GM12878 (cell line): Measurements from ENCODE around the gene TP53TG3D. TPM values are rescaled to one million over a fixed set of nuclear protein-coding genes. Genes with fewer than 3 reads are reported as not detected.
"Not testable (repeated sequence)": the region's sequence is repeated elsewhere in the genome, so short reads cannot be mapped to it uniquely, and the experiment has no call there.

Experiments
- ATAC-seq: fragments of 200-7000 bp; cut with Tn5 transposase; 3 replicates; pipeline ENCODE4 v1.9.1; 2020; ENCODE audit warnings: mild to moderate bottlenecking, moderate library complexity
- BruUV-seq: library from RNA; stranded (reverse); fragments of 400-500 nt; replicated peaks from 2 replicates; lab custom pipeline; 2021; lab: Mats Ljungman, UMichigan
- CTCF ChIA-PET: fragments of 300-600 bp; sonication (Branson Sonifier 250); formaldehyde crosslinking; extraction: SDS; loops from one replicate; lab custom pipeline; 2021; ENCODE audit warnings: inconsistent platforms; lab: Yijun Ruan, JAX
- POLR2A ChIA-PET: fragments of 350-600 bp; formaldehyde crosslinking; extraction: SDS; loops from one replicate; lab custom pipeline; 2021; ENCODE audit warnings: inconsistent platforms; lab: Charles Lee
- RAD21 ChIA-PET: fragments of 300-600 bp; sonication (Branson Sonifier 250); formaldehyde crosslinking; loops from one replicate; lab custom pipeline; 2023; ENCODE audit warnings: antibody characterized with exemption; ENCODE audit not compliant: unreplicated experiment; lab: Charles Lee
- SMC1A ChIA-PET: fragments of 300-600 bp; sonication (Branson Sonifier 250); formaldehyde crosslinking; loops from one replicate; lab custom pipeline; 2023; ENCODE audit not compliant: unreplicated experiment, uncharacterized antibody; lab: Charles Lee
- DNase-seq: peaks from one replicate; pipeline ENCODE4 v3.0.0-alpha.2; 2011; ENCODE audit warnings: low read depth, low spot score
- FAIRE-seq: peaks from 3 replicates; lab custom pipeline; 2011; peaks lifted over from hg19 to GRCh38; lab: Jason Lieb, UNC
- H2AFZ ChIP-seq: 2 replicates; pipeline ENCODE4 v1.6.0; 2011; ENCODE audit warnings: low read depth, low read length, control low read depth; ENCODE audit not compliant: control insufficient read depth
- H3K27ac ChIP-seq: 2 replicates; pipeline ENCODE4 v1.5.1; 2011; ENCODE audit warnings: control low read depth; ENCODE audit not compliant: control insufficient read depth, insufficient read depth
- H3K27me3 ChIP-seq, 2 experiments: replicated peaks in 1 of 2; 2 replicates each; pipeline versions ENCODE4 v1.6.0 to v1.6.1; 2011; ENCODE audit warnings: low read length in 1 of 2; ENCODE audit not compliant: control insufficient read depth in 2 of 2, insufficient read depth in 2 of 2
- H3K36me3 ChIP-seq, 2 experiments: 2 replicates each; pipeline ENCODE4 v1.5.1; 2011; ENCODE audit warnings: low read length in 1 of 2; ENCODE audit not compliant: control insufficient read depth in 2 of 2, insufficient read depth in 2 of 2
- H3K4me1 ChIP-seq: 2 replicates; pipeline ENCODE4 v1.6.1; 2011; ENCODE audit warnings: mild to moderate bottlenecking, low read length, moderate library complexity, mixed read lengths; ENCODE audit not compliant: control insufficient read depth, insufficient read depth
- H3K4me2 ChIP-seq: 2 replicates; pipeline ENCODE4 v1.6.0; 2011; ENCODE audit warnings: control low read depth; ENCODE audit not compliant: control insufficient read depth, insufficient read depth
- H3K4me3 ChIP-seq: fragments of 200-600 bp; sonication (generic); 2 replicates; pipeline ENCODE4 v1.5.1; 2016
- H3K79me2 ChIP-seq: 2 replicates; pipeline ENCODE4 v1.6.0; 2011; ENCODE audit warnings: low read length; ENCODE audit not compliant: control insufficient read depth, insufficient read depth
- H3K9ac ChIP-seq: 2 replicates; pipeline ENCODE4 v1.8.0; 2011; ENCODE audit warnings: low read length, control low read depth, mixed read lengths; ENCODE audit not compliant: control insufficient read depth, insufficient read depth
- H3K9me3 ChIP-seq: replicated peaks from 3 replicates; pipeline ENCODE4 v1.5.1; 2011; ENCODE audit warnings: mild to moderate bottlenecking, low read length; ENCODE audit not compliant: control insufficient read depth, insufficient read depth
- H4K20me1 ChIP-seq: 2 replicates; pipeline ENCODE4 v1.6.0; 2011; ENCODE audit not compliant: control insufficient read depth, insufficient read depth
- WGBS: methylation state at CpG from one replicate; pipeline ENCODE4 v1.1.6; 2016; ENCODE audit warnings: low lambda C conversion rate; ENCODE audit not compliant: insufficient replicate concordance, insufficient coverage; ENCODE audit errors: missing lambda C conversion rate; 5-methylcytosine and 5-hydroxymethylcytosine counted together
- in situ Hi-C: fragments of 300-500 bp; cut with MboI; formaldehyde crosslinking; loops from 9 replicates; pipeline ENCODE4 v1.14.3; 2018; ENCODE audit warnings: mixed read lengths
- intact Hi-C: fragments of 100-400 bp; cut with micrococcal nuclease; formaldehyde crosslinking; loops from one replicate; pipeline ENCODE4 v1.14.2; 2022; ENCODE audit not compliant: unreplicated experiment
- polyA plus RNA-seq, 11 experiments: library from polyadenylated mRNA; depleted of rRNA in 4 of 11; unstranded in 6 of 11; stranded (reverse) in 5 of 11; fragments of >200 nt; fragmentation: Nextera tagmentation in 4 of 11; fragmentation: Illumina TruSeq in 1 of 11; extraction: Ambion mirVana in 4 of 11; extraction: Trizol in 1 of 11; gene quantifications; 1 replicate in 1 of 11; 2 replicates in 10 of 11; pipeline versions ENCODE4 v1.2.1 to v1.2.3, GENCODE V29; 2011 to 2016; ENCODE audit warnings: inconsistent platforms in 2 of 11, missing spikeins in 2 of 11, low read depth in 1 of 11
- small RNA-seq: library from RNA; depleted of rRNA; stranded (forward); fragments of <200 nt; gene quantifications from one replicate; pipeline ENCODE3, GENCODE V24; 2014
- total RNA-seq, 4 experiments: library from RNA; depleted of rRNA in 3 of 4; stranded (reverse); fragments of >200 nt in 3 of 4; fragmentation: Illumina TruSeq in 1 of 4; extraction: Trizol in 1 of 4; gene quantifications; 2 replicates each; pipeline versions ENCODE4 v1.2.1 to v1.2.3, GENCODE V29; 2013 to 2021

The TP53TG3D gene
- total and polyA plus RNA-seq, 10 of the 15 experiments (the other 5 are each of a cell fraction or from before 2014, with no cell fraction given), result not detected

DNA sequence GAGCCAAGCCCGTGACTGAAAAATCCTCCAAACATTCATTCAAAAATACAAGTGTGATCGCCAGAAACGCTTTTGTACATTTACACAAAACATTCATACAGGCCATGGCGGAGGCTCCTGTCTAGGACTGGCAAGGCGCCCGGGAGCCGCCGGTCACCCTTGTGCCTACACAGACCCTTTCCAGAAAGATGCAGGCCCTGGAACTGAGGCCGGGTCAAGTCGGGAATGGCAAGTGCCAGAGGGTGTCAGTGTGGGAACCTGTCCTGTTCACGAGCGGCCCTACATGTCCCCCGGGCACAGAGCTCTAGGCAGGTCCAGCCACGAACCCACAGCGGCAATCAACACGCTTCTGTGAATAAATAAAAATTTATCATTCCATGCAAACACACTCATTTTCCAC is 36.1 kb downstream of the TP53TG3D start:
- H3K27me3 ChIP-seq, H3K27ac ChIP-seq, RAD21 ChIA-PET, FAIRE-seq, POLR2A ChIA-PET, H3K79me2 ChIP-seq, H3K9me3 ChIP-seq, H3K9ac ChIP-seq, intact Hi-C loops, ATAC-seq, H3K4me3 ChIP-seq, in situ Hi-C loops, DNase-seq, H2AFZ ChIP-seq, H4K20me1 ChIP-seq, H3K4me1 ChIP-seq, H3K36me3 ChIP-seq, BruUV-seq, CTCF ChIA-PET, SMC1A ChIA-PET, H3K4me2 ChIP-seq: not testable (repeated sequence)
- WGBS, result 82% methylated on average over 9 of the region's 16 CpGs

DNA sequence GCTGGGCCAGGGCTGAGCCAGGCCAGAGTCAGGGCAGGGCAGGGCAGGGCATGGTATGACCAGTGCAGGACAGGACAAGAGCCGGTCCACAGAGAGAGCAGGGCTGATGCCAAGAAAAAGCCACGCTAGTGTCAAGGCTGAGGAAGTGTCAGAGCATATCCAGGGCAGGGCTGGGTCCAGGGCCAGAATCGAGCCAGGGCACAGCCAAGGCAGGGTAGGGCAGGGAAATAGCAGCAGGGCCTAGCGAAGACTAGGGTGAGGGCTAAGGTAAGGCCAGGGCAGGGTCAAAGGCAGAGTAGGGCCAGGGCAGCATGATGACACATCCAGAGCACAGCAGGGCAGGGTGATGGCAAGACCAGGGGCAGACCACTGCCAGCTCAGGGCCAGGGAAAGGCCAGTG is 49.7 kb downstream of the TP53TG3D start:
- in situ Hi-C loops, RAD21 ChIA-PET, H3K4me2 ChIP-seq, H4K20me1 ChIP-seq, H3K27me3 ChIP-seq, H3K79me2 ChIP-seq, H3K9me3 ChIP-seq, DNase-seq, H3K36me3 ChIP-seq, BruUV-seq, ATAC-seq, intact Hi-C loops, H3K27ac ChIP-seq, H3K9ac ChIP-seq, H3K4me1 ChIP-seq, SMC1A ChIA-PET, H2AFZ ChIP-seq, CTCF ChIA-PET, FAIRE-seq, H3K4me3 ChIP-seq, POLR2A ChIA-PET: not testable (repeated sequence)
- no CpG with 5 or more reads among the region's 4 CpGs for WGBS

Small RNA genes lying within 50 kb of the gene (small RNA-seq; reads per million reads assigned to genes)
- not detected for gene AC133485.1
- gene AC140878.1, result not detected
